Subcutaneous abdominal adipose tissue (tissue), 5 donors: Measurements from ENCODE around the gene CTIF.
A peak's percentile ranks its signal among the peaks of the same experiment; 100 is the strongest.

Experiments used
- H3K27ac ChIP-seq: one replicate; pipeline ENCODE4 v1.7.0; 2013; ENCODE audit warnings: low read depth, mild to moderate bottlenecking, inconsistent platforms, low read length, moderate library complexity
- H3K27me3 ChIP-seq, 5 donors: one replicate each; pipeline ENCODE4 v1.7.0; 2013; ENCODE audit warnings: low read length in 5 of 5, inconsistent platforms in 1 of 5; ENCODE audit not compliant: control insufficient read depth in 5 of 5, insufficient read depth in 4 of 5
- H3K36me3 ChIP-seq, 5 donors: one replicate each; pipeline ENCODE4 v1.7.0; 2013; ENCODE audit warnings: low read length in 5 of 5; ENCODE audit not compliant: control insufficient read depth in 5 of 5, insufficient read depth in 5 of 5
- H3K4me1 ChIP-seq, 5 donors: one replicate each; pipeline ENCODE4 v1.7.0; 2013; ENCODE audit warnings: low read length in 5 of 5, mild to moderate bottlenecking in 3 of 5, moderate library complexity in 1 of 5; ENCODE audit not compliant: control insufficient read depth in 5 of 5, insufficient read depth in 5 of 5
- H3K4me3 ChIP-seq, 5 donors: one replicate each; pipeline ENCODE4 v1.7.0; 2013; ENCODE audit warnings: low read length in 5 of 5, low read depth in 1 of 5
- H3K9ac ChIP-seq, 5 donors: one replicate each; pipeline ENCODE4 v1.7.0; 2013; ENCODE audit warnings: low read length in 5 of 5, mild to moderate bottlenecking in 4 of 5, moderate library complexity in 3 of 5
- H3K9me3 ChIP-seq, 5 donors: one replicate each; pipeline ENCODE4 v1.7.0; 2013; ENCODE audit warnings: low read length in 5 of 5; ENCODE audit not compliant: control insufficient read depth in 5 of 5
- donor health status: healthy.
- donor health status: healthy.
- donor health status: healthy.
- donor health status: healthy.
- donor health status: healthy.

The CTIF gene

DNA sequence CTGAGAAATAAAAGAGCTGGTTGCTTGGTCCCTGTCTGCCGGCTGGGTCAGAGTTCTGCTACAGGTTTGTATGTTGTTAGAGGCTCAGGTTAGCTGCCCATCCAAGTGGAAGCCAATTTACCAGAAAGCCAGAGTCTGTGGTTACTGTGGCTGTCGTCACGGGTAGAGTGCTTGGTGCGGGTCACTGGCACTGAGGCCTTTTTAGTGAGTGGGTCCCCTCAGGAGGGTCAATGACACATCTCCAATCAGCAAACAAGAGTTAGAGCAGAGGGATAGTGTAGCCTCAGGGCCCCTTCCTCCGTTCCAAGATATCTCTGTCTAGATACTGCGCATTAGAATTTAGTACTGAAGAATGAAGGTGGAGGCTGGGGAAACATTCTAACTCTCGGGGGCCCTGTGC is 41.2 kb downstream of the CTIF start:
- peak overlapping the region; percentile 67 for H3K27ac ChIP-seq
- peaks cover 8 to 46% (median 41%) of the 10 kb centered on the region in 5 donors for H3K4me1 ChIP-seq
- H3K27me3 ChIP-seq, result no peaks in the 10 kb centered on the region

GRCh38 chr18:48580782-48581181 is 42.0 kb downstream of the CTIF start:
- Histone ChIP-seq H3K9ac (peak overlapping the region in 1 of 5 donors; percentile 21), H3K9me3 (no peaks in the 10 kb centered on the region), H3K36me3 (peaks cover 0 to 10% (median 6%) of the 10 kb centered on the region in 5 donors), H3K27me3 (no peaks in the 10 kb centered on the region), H3K4me3 (no peak overlapping the region), H3K4me1 (peaks cover 5 to 39% (median 34%) of the 10 kb centered on the region in 5 donors), H3K27ac (peak overlapping the region; percentile 67)

More for the DNA sequence above, 41.2 kb downstream of the CTIF start:
- H3K4me3 ChIP-seq, result no peak overlapping the region
- peaks cover 0 to 14% (median 6%) of the 10 kb centered on the region in 5 donors for H3K36me3 ChIP-seq
- no peaks in the 10 kb centered on the region for H3K9me3 ChIP-seq
- peak overlapping the region in 1 of 5 donors; percentile 21 for H3K9ac ChIP-seq

DNA sequence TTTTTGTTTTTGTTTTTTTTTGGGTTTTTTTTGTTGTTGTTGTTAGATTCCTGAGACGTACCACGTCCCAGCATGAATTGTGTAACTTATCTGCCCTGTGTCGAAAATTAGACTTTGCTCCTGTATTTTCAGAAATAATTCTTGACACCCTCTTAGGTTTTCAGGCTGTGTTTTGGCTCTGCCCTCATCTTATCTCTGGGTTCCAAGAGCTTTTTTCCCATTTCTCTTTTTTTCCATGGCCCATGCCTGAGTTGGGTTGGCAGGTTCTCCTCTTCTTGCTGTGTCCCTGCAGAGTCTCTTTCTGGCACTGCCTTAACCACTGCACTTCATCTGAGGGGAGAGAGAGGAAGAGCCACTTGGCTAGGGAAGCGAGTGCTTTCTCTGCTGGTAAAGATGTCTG is 42.4 kb downstream of the CTIF start:
- H3K27me3 ChIP-seq, result no peaks in the 10 kb centered on the region
- H3K9ac ChIP-seq, result peak overlapping the region in 1 of 5 donors; percentile 13
- H3K4me3 ChIP-seq, result peak overlapping the region in 1 of 5 donors; percentile 4
- peak overlapping the region; percentile 67 for H3K27ac ChIP-seq
- H3K36me3 ChIP-seq, result peaks cover 0 to 6% (median 4%) of the 10 kb centered on the region in 5 donors
- peaks cover 5 to 35% (median 30%) of the 10 kb centered on the region in 5 donors for H3K4me1 ChIP-seq
- H3K9me3 ChIP-seq, result no peaks in the 10 kb centered on the region

- Histone ChIP-seq H3K27ac (peak overlapping the region; percentile 67), H3K36me3 (peaks cover 0 to 6% (median 2%) of the 10 kb centered on the region in 5 donors), H3K27me3 (no peaks in the 10 kb centered on the region), H3K9ac (peak overlapping the region in 1 of 5 donors; percentile 9), H3K4me1 (peaks cover 5 to 31% (median 24%) of the 10 kb centered on the region in 5 donors), H3K4me3 (peak overlapping the region in 1 of 5 donors; percentile 4), H3K9me3 (no peaks in the 10 kb centered on the region)
Measured at GRCh38 chr18:48581941-48582340, 43.1 kb downstream of the CTIF start.

DNA sequence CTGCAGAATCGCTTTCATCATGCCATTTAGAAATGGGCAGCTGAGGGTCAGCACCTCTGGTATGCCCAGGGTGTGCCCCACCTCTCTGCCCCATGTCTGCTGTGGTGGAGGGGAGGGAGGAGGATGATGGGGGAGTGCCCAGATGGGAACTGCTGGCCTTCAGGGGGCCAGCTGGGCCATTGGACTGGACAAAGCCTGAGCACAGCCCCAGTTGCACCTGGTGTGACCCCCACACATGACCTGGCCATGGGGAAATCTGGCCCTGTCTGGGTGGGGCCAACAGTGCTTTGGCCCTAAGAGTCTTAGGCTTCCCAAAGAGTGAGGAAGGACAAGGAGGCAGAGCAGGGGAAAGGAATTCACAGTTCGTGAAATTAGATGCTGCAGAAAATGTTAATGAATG is 44.1 kb downstream of the CTIF start:
- H3K36me3 ChIP-seq, result peaks cover 0 to 2% (median 0%) of the 10 kb centered on the region in 5 donors
- H3K4me3 ChIP-seq, result no peak overlapping the region
- H3K9ac ChIP-seq, result no peak overlapping the region
- peak overlapping the region; percentile 67 for H3K27ac ChIP-seq
- H3K4me1 ChIP-seq, result peaks cover 5 to 33% (median 24%) of the 10 kb centered on the region in 5 donors
- H3K9me3 ChIP-seq, result no peaks in the 10 kb centered on the region
- H3K27me3 ChIP-seq, result no peaks in the 10 kb centered on the region

- no peak overlapping the region for H3K4me3 ChIP-seq
- H3K27me3 ChIP-seq, result no peaks in the 10 kb centered on the region
- no peaks in the 10 kb centered on the region for H3K9me3 ChIP-seq
- no peak overlapping the region for H3K9ac ChIP-seq
- H3K4me1 ChIP-seq, result peaks cover 5 to 35% (median 24%) of the 10 kb centered on the region in 5 donors
- peaks cover 0 to 2% (median 0%) of the 10 kb centered on the region in 5 donors for H3K36me3 ChIP-seq
- no peak overlapping the region for H3K27ac ChIP-seq
Measured at GRCh38 chr18:48583573-48583972, 44.7 kb downstream of the CTIF start.

- Histone ChIP-seq H3K9me3 (no peaks in the 10 kb centered on the region), H3K36me3 (peaks cover 0 to 6% (median 3%) of the 10 kb centered on the region in 5 donors), H3K9ac (no peak overlapping the region), H3K27ac (peak overlapping the region; percentile 19), H3K4me3 (no peak overlapping the region), H3K27me3 (no peaks in the 10 kb centered on the region), H3K4me1 (peaks cover 4 to 46% (median 27%) of the 10 kb centered on the region in 5 donors)
Measured at GRCh38 chr18:48589797-48590519, 51.1 kb downstream of the CTIF start.

DNA sequence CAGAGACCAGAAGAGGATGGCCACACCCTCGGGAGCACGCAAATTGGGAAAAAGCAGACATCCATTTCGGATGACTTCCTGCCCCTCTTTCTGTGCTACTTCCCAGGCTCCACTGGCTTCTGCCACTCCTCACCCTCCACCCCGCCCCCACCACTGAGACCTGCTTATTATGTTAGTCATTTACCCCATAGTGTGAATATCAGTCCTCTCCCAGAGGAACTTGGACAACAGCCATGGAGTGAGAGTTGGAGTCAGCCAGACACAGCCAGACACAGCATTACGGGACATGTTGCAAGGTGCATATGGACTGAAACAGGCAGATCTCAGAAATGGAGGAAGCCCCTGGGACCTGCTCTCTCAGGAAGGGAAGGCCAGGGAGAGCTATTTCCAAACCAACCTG is 51.8 kb downstream of the CTIF start:
- H3K9ac ChIP-seq, result no peak overlapping the region
- no peaks in the 10 kb centered on the region for H3K9me3 ChIP-seq
- H3K36me3 ChIP-seq, result peaks cover 0 to 12% (median 4%) of the 10 kb centered on the region in 5 donors
- peaks cover 4 to 48% (median 28%) of the 10 kb centered on the region in 5 donors for H3K4me1 ChIP-seq
- no peak overlapping the region for H3K4me3 ChIP-seq
- peak overlapping the region; percentile 19 for H3K27ac ChIP-seq
- H3K27me3 ChIP-seq, result no peaks in the 10 kb centered on the region

- H3K27me3 ChIP-seq, result no peaks in the 10 kb centered on the region
- no peaks in the 10 kb centered on the region for H3K9me3 ChIP-seq
- no peak overlapping the region for H3K27ac ChIP-seq
- peaks cover 4 to 53% (median 31%) of the 10 kb centered on the region in 5 donors for H3K4me1 ChIP-seq
- H3K9ac ChIP-seq, result no peak overlapping the region
- peaks cover 0 to 18% (median 5%) of the 10 kb centered on the region in 5 donors for H3K36me3 ChIP-seq
- H3K4me3 ChIP-seq, result no peak overlapping the region
Measured at GRCh38 chr18:48592540-48593171, 53.8 kb downstream of the CTIF start.
